ES-I3 (cell line): Measurements from ENCODE around the gene CLRN1.

Experiments used
- H3K36me3 ChIP-seq: 2 replicates; pipeline ENCODE4 v1.6.1; 2013; ENCODE audit warnings: mild to moderate bottlenecking, low read length, control low read depth, moderate library complexity; ENCODE audit not compliant: insufficient read depth
- H3K4me1 ChIP-seq: 2 replicates; pipeline ENCODE4 v1.6.1; 2013; ENCODE audit warnings: mild to moderate bottlenecking, control low read depth, low read length; ENCODE audit not compliant: insufficient read depth
- H3K9ac ChIP-seq: 2 replicates; pipeline ENCODE4 v1.6.1; 2013; ENCODE audit warnings: low read depth, mild to moderate bottlenecking, low read length, moderate library complexity
- H3K9me3 ChIP-seq: 2 replicates; pipeline ENCODE4 v1.6.1; 2013; ENCODE audit warnings: mild to moderate bottlenecking, low read length, moderate library complexity; ENCODE audit not compliant: control insufficient read depth, insufficient read depth

The CLRN1 gene, protein sequence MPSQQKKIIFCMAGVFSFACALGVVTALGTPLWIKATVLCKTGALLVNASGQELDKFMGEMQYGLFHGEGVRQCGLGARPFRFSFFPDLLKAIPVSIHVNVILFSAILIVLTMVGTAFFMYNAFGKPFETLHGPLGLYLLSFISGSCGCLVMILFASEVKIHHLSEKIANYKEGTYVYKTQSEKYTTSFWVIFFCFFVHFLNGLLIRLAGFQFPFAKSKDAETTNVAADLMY

GRCh38 chr3:150972366-150973071 lies at the start of gene CLRN1:
Gene CLRN1 (minus strand): TSS chr3:150972727. CDS start chr3:150972708, 19 bp downstream.
- Histone ChIP-seq H3K36me3 (no peaks in the 10 kb centered on the region), H3K9me3 (no peaks in the 10 kb centered on the region), H3K9ac (peak within 1 kb of the TSS; percentile 48), H3K4me1 (peaks cover 57% of the 10 kb centered on the region)

DNA sequence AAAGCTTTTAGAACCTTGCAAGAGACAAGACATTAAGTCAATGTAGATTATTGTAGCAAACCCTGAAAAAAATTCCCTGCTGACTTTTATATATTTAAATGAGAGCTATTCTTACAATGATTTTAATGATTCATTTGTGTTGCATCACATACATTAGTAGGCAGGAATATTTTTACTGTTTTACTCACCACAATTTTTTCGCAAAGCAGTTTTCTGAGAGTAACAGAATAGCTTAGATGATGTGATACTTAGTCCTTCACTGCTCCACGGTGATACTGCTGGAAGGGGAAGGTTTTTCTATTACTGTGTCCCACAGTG lies 43.9 kb upstream of the CLRN1 start:
- Histone ChIP-seq H3K4me1 (0 out of 2 replicates have a peak, but pooled peaks cover 2% of the 10 kb centered on the region), H3K9me3 (no peaks in the 10 kb centered on the region), H3K36me3 (no peaks in the 10 kb centered on the region), H3K9ac (no peak overlapping the region)

- Histone ChIP-seq H3K4me1 (0 out of 2 replicates have a peak, but pooled peaks cover 3% of the 10 kb centered on the region), H3K36me3 (no peaks in the 10 kb centered on the region), H3K9ac (no peak overlapping the region), H3K9me3 (no peaks in the 10 kb centered on the region)
These were observed 43.4 kb upstream of the CLRN1 start for GRCh38 chr3:151015767-151016477.

DNA sequence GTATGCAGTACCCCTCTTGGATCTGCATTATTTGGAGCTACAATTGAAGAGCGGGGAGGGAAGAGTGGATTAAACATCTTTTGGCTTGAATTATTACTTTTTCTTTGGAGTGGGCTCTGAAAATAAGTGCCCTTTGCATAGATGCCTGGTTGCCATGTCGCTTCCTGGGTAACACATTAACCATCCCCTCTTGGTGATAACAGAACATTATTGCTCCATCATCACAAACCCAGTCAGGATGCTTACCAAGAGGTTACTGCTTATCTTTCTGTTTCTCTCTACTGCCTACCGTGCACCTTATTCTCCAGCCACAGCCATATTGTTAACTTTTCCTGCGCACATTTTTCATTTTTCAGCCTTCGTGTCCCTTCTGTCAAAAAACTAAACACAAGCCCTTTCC lies 42.7 kb upstream of the CLRN1 start:
- Histone ChIP-seq H3K9me3 (no peaks in the 10 kb centered on the region), H3K4me1 (0 out of 2 replicates have a peak, but pooled peaks cover 3% of the 10 kb centered on the region), H3K9ac (no peak overlapping the region), H3K36me3 (no peaks in the 10 kb centered on the region)

- Histone ChIP-seq H3K36me3 (no peaks in the 10 kb centered on the region), H3K9me3 (no peaks in the 10 kb centered on the region), H3K4me1 (0 out of 2 replicates have a peak, but pooled peaks cover 3% of the 10 kb centered on the region), H3K9ac (no peak overlapping the region)
These were observed 42.0 kb upstream of the CLRN1 start for GRCh38 chr3:151014501-151015018.

DNA sequence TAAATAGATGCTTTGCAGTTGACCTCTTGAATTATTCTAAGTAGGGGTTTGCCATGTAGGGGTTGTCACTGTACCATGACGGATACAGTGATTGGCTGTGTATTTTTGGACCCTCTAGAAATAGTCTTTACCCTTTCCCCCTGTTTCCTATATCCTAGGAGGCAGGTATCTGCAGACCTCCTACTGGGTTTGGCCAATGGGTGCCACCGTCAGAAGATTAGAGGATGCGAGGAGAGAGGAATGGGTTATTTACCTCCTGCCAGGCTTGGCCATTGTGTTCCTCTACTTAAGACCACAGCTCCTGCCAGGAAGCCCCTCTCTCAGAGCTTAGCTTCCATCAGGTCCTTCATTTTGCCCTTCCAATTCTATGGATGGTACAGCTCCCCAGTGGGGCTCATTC lies 40.2 kb upstream of the CLRN1 start:
- Histone ChIP-seq H3K9me3 (no peaks in the 10 kb centered on the region), H3K36me3 (no peaks in the 10 kb centered on the region), H3K4me1 (0 out of 2 replicates have a peak, but pooled peaks cover 3% of the 10 kb centered on the region), H3K9ac (no peak overlapping the region)

- Histone ChIP-seq H3K9me3 (no peaks in the 10 kb centered on the region), H3K9ac (no peak overlapping the region), H3K4me1 (0 out of 2 replicates have a peak, but pooled peaks cover 3% of the 10 kb centered on the region), H3K36me3 (no peaks in the 10 kb centered on the region)
These were observed 38.9 kb upstream of the CLRN1 start for GRCh38 chr3:151011427-151011826.

GRCh38 chr3:151009981-151010380 lies 37.5 kb upstream of the CLRN1 start:
- H3K4me1 ChIP-seq, result 0 out of 2 replicates have a peak, but pooled peaks cover 3% of the 10 kb centered on the region

DNA sequence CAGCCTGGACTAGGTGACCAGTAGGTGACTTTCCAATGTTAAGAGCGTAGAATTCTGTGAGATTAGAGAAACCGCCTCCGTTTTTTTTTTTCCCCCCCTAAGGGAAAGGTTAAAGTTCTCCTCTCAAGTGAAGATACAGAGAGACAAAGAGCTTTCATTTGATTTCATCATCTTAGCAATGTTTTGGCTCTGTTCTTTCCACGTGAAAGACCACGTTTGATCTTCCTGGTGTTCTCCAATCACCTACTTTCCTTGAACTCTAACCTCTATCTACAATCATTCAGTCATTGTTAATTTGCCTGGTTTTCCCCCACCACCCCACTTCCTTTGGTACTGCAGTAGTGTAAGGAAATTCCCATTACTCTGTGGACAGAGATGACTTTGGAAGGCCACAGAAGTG lies 36.9 kb upstream of the CLRN1 start:
- Histone ChIP-seq H3K36me3 (no peaks in the 10 kb centered on the region), H3K9me3 (no peaks in the 10 kb centered on the region), H3K9ac (no peak overlapping the region), H3K4me1 (0 out of 2 replicates have a peak, but pooled peaks cover 3% of the 10 kb centered on the region)

More at GRCh38 chr3:151009981-151010380, 37.5 kb upstream of the CLRN1 start:
- Histone ChIP-seq H3K9ac (no peak overlapping the region), H3K36me3 (no peaks in the 10 kb centered on the region), H3K9me3 (no peaks in the 10 kb centered on the region)

DNA sequence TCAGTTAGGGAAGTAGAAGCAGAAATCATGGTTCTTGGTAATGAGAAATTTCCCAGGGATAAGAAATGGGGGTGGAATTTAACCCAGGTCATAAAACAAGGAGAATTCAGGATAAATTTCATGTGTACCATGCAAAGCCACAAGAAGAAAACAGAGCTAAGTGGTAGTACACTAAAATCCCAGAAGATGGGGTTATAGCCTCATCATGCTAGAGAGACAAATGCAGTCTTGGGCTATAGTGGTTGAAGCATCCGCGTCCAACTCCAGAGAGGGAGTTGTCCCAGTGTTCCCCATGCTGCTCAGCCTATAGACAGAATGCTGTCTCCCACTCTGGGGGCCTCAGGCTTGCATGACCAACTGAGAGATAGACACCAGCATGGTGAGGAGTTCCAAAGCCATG lies 36.2 kb upstream of the CLRN1 start:
- 0 out of 2 replicates have a peak, but pooled peaks cover 3% of the 10 kb centered on the region for H3K4me1 ChIP-seq
- H3K9ac ChIP-seq, result no peak overlapping the region
- H3K9me3 ChIP-seq, result no peaks in the 10 kb centered on the region
- H3K36me3 ChIP-seq, result no peaks in the 10 kb centered on the region

- H3K9me3 ChIP-seq, result no peaks in the 10 kb centered on the region; the same call in 1 of the 2 replicates
- H3K36me3 ChIP-seq, result no peaks in the 10 kb centered on the region
- peaks cover 9% of the 10 kb centered on the region for H3K4me1 ChIP-seq
- no peak overlapping the region for H3K9ac ChIP-seq
These were observed 31.2 kb upstream of the CLRN1 start for GRCh38 chr3:151003768-151004134.

DNA sequence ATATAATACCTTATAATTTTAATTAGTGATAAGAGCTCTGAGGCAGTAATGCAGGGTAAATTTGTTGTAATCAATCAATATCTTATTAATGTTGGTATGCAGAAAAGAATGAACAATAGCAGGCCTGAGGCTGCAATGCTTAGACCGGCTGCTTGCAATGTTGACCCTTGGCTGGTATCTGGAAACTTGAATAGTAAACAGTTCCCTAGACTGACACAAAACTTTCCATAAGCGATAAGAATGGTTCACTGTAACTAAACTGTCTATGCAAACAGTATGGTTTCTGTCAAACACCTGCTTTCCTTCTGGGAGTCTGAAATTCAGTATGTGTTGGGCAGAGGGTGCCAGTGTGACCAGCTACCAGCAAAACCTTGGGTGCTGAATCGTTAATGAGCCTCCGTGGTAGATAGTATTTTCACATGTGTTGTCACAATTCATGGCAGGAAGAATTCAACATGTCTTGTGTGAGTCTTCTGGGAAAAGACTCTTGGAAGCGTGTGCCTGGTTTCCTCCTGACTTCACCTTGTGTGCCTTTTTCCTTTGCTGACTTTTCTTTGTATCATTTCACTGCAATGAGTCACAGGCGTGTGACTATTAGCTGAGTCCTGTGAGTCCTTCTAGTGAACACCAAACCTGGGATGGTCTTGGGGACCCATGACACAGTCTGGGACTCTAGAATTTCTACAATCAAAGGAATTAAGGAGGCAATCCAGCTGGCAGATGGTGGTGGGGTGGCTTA lies 30.7 kb upstream of the CLRN1 start:
- H3K9ac ChIP-seq, result no peak overlapping the region
- no peaks in the 10 kb centered on the region for H3K36me3 ChIP-seq
- H3K4me1 ChIP-seq, result peaks cover 9% of the 10 kb centered on the region
- no peaks in the 10 kb centered on the region; the same call in 1 of the 2 replicates for H3K9me3 ChIP-seq

GRCh38 chr3:151002003-151002981 lies 29.8 kb upstream of the CLRN1 start:
- no peak overlapping the region for H3K9ac ChIP-seq
- H3K9me3 ChIP-seq, result no peaks in the 10 kb centered on the region; the same call in 1 of the 2 replicates
- H3K36me3 ChIP-seq, result no peaks in the 10 kb centered on the region
- H3K4me1 ChIP-seq, result peaks cover 9% of the 10 kb centered on the region
